HCT116 (cell line): ENCODE measurements around the gene TRDN. TPM values are rescaled to one million over a fixed set of nuclear protein-coding genes. Genes with fewer than 3 reads are reported as not detected.

ENCODE experiments used
- ATAC-seq: fragments of 200-7000 bp; cut with Tn5 transposase; 2 replicates; pipeline ENCODE4 v1.9.1; 2020; ENCODE audit warnings: mild to moderate bottlenecking, moderate library complexity
- BruUV-seq: library from RNA; stranded (reverse); fragments of 400-500 nt; replicated peaks from 2 replicates; lab custom pipeline; 2021; lab: Mats Ljungman, UMichigan
- CTCF ChIA-PET: fragments of 300-600 bp; sonication (Branson Sonifier 250); formaldehyde crosslinking; loops from one replicate; lab custom pipeline; 2021; ENCODE audit warnings: antibody characterized with exemption; lab: Charles Lee
- POLR2A ChIA-PET: fragments of 300-600, 350-600 bp; sonication (Branson Sonifier 250); formaldehyde crosslinking; loops from one replicate; lab custom pipeline; 2021; ENCODE audit warnings: antibody characterized with exemption; lab: Charles Lee
- RAD21 ChIA-PET, 2 experiments: fragments of 300-600 bp; sonication (Branson Sonifier 250); formaldehyde crosslinking; loops; one replicate each; lab custom pipeline; 2023; ENCODE audit warnings: low total read pairs in 2 of 2; ENCODE audit not compliant: uncharacterized antibody in 2 of 2, unreplicated experiment in 2 of 2, low non-redundant PET in 1 of 2; lab: Charles Lee
- DNase-seq: peaks from one replicate; pipeline ENCODE4 v3.0.0-alpha.2; 2010; ENCODE audit warnings: low read depth, low spot score
- H2AFZ ChIP-seq: fragments of 200-600 bp; shearing (Covaris generic), sonication (generic); 2 replicates; pipeline ENCODE4 v1.6.1; 2017; ENCODE audit warnings: low read depth, mixed run types, mixed read lengths, antibody characterized with exemption, low read length; ENCODE audit not compliant: poor library complexity, severe bottlenecking
- H3K27ac ChIP-seq: 2 replicates; pipeline ENCODE4 v1.5.1; 2012; ENCODE audit warnings: low read depth, low read length
- H3K27me3 ChIP-seq: fragments of 200-600 bp; sonication (generic); 2 replicates; pipeline ENCODE4 v1.6.1; 2016; ENCODE audit warnings: mixed run types, low read length, mixed read lengths; ENCODE audit not compliant: insufficient read depth
- H3K36me3 ChIP-seq, 2 experiments: fragments of 200-500 bp in 1 of 2; fragments of 200-600 bp in 1 of 2; sonication (Bioruptor generic) in 1 of 2; sonication (generic) in 1 of 2; 2 replicates each; pipeline versions ENCODE4 v1.5.1 to v1.6.1; 2014 to 2016; ENCODE audit warnings: low read length in 2 of 2, inconsistent platforms in 1 of 2, mixed read lengths in 1 of 2, mixed run types in 1 of 2; ENCODE audit not compliant: insufficient read depth in 2 of 2, control insufficient read depth in 1 of 2
- H3K4me1 ChIP-seq, 2 experiments: fragments of 200-600 bp in 1 of 2; sonication (generic) in 1 of 2; 2 replicates each; pipeline versions ENCODE4 v1.5.1 to v1.6.1; 2012 to 2017; ENCODE audit warnings: low read length in 2 of 2, inconsistent platforms in 1 of 2, mild to moderate bottlenecking in 1 of 2, mixed read lengths in 1 of 2, mixed run types in 1 of 2, moderate library complexity in 1 of 2; ENCODE audit not compliant: insufficient read depth in 2 of 2, control insufficient read depth in 1 of 2
- H3K4me2 ChIP-seq: fragments of 200-600 bp; sonication (generic); 2 replicates; pipeline ENCODE4 v1.6.1; 2017; ENCODE audit warnings: mixed run types, low read length, mixed read lengths
- H3K4me3 ChIP-seq, 2 experiments: fragments of 200-600 bp in 1 of 2; sonication (generic) in 1 of 2; replicated peaks in 1 of 2; 2 replicates each; pipeline ENCODE4 v1.5.1; 2011 to 2016; ENCODE audit warnings: low read length in 2 of 2, control low read depth in 1 of 2, low read depth in 1 of 2, mild to moderate bottlenecking in 1 of 2, mixed read lengths in 1 of 2, mixed run types in 1 of 2
- H3K79me2 ChIP-seq: fragments of 200-600 bp; sonication (generic); 2 replicates; pipeline ENCODE4 v1.6.1; 2017; ENCODE audit warnings: mild to moderate bottlenecking, mixed run types, low read length, moderate library complexity, mixed read lengths; ENCODE audit not compliant: insufficient read depth
- H3K9ac ChIP-seq: fragments of 200-600 bp; sonication (generic); 2 replicates; pipeline ENCODE4 v1.6.1; 2016; ENCODE audit warnings: low read length, mixed read lengths
- H3K9me2 ChIP-seq: fragments of 200-600 bp; sonication (generic), shearing (Covaris generic); 2 replicates; pipeline ENCODE4 v1.6.1; 2017; ENCODE audit warnings: mixed run types, mild to moderate bottlenecking, moderate library complexity; ENCODE audit not compliant: insufficient read depth
- H3K9me3 ChIP-seq, 2 experiments: fragments of 200-500 bp in 1 of 2; fragments of 200-600 bp in 1 of 2; sonication (Bioruptor generic) in 1 of 2; sonication (generic) in 1 of 2; 2 replicates each; pipeline ENCODE4 v1.6.1; 2014 to 2017; ENCODE audit warnings: low read length in 2 of 2, mixed read lengths in 2 of 2, inconsistent platforms in 1 of 2, low read depth in 1 of 2, mild to moderate bottlenecking in 1 of 2, mixed run types in 1 of 2, moderate library complexity in 1 of 2; ENCODE audit not compliant: control insufficient read depth in 1 of 2, insufficient read depth in 1 of 2
- H4K20me1 ChIP-seq: fragments of 200-600 bp; sonication (generic), shearing (Covaris generic); 2 replicates; pipeline ENCODE4 v1.6.1; 2017; ENCODE audit warnings: mixed run types, mild to moderate bottlenecking, moderate library complexity; ENCODE audit not compliant: insufficient read depth
- CBX3 ChIP-seq: IDR thresholded peaks from 2 replicates; pipeline ENCODE4 v1.6.1; 2012; ENCODE audit warnings: low read depth
- CEBPB ChIP-seq: IDR thresholded peaks from 2 replicates; pipeline ENCODE4 v1.6.1; 2012; ENCODE audit warnings: low read depth
- EGR1 ChIP-seq: IDR thresholded peaks from 2 replicates; pipeline ENCODE4 v1.6.1; 2012; ENCODE audit warnings: low read depth
- EZH2 ChIP-seq: fragments of 200-600 bp; sonication (generic); IDR thresholded peaks from 2 replicates; pipeline ENCODE4 v1.6.1; 2017; ENCODE audit warnings: antibody characterized with exemption, mixed run types
- EZH2phosphoT487 ChIP-seq: fragments of 200-600 bp; IDR thresholded peaks from 2 replicates; pipeline ENCODE4 v1.6.1; 2018; ENCODE audit warnings: antibody characterized with exemption, borderline replicate concordance
- FOSL1 ChIP-seq: IDR thresholded peaks from 2 replicates; pipeline ENCODE4 v1.6.1; 2012; ENCODE audit warnings: low read depth
- JUND ChIP-seq: IDR thresholded peaks from 2 replicates; pipeline ENCODE4 v1.6.1; 2012
- POLR2A ChIP-seq: IDR thresholded peaks from 2 replicates; pipeline ENCODE4 v1.7.0; 2011; ENCODE audit warnings: borderline replicate concordance; ENCODE audit not compliant: insufficient read depth, insufficient read length; ENCODE audit errors: extremely low read depth
- RAD21 ChIP-seq: IDR thresholded peaks from 2 replicates; pipeline ENCODE4 v1.6.1; 2012; ENCODE audit warnings: low read depth, mild to moderate bottlenecking
- TCF7L2 ChIP-seq: IDR thresholded peaks from 2 replicates; pipeline ENCODE4 v1.7.0; 2011; ENCODE audit warnings: borderline replicate concordance, inconsistent platforms; ENCODE audit not compliant: insufficient read depth, insufficient read length; ENCODE audit errors: extremely low read depth
- YY1 ChIP-seq: IDR thresholded peaks from 2 replicates; pipeline ENCODE4 v1.6.1; 2011; ENCODE audit warnings: low read length, low read depth, moderate library complexity, mild to moderate bottlenecking; ENCODE audit not compliant: insufficient replicate concordance; ENCODE audit errors: extremely low read depth
- intact Hi-C: fragments of 100-400 bp; cut with micrococcal nuclease; formaldehyde crosslinking; loops from 2 replicates; pipeline ENCODE4 v1.10.0; 2022
- total RNA-seq: library from RNA; stranded (reverse); gene quantifications from one replicate; pipeline ENCODE4 v1.2.1, GENCODE V29; 2021; ENCODE audit not compliant: unreplicated experiment
- TF ChIP-seq, protein P1 (sequence below): IDR thresholded peaks from 2 replicates; pipeline ENCODE4 v1.6.1; 2012; ENCODE audit warnings: low read depth

TRDN gene
- total RNA-seq, 1 experiment from 2014 or later: not detected

DNA sequence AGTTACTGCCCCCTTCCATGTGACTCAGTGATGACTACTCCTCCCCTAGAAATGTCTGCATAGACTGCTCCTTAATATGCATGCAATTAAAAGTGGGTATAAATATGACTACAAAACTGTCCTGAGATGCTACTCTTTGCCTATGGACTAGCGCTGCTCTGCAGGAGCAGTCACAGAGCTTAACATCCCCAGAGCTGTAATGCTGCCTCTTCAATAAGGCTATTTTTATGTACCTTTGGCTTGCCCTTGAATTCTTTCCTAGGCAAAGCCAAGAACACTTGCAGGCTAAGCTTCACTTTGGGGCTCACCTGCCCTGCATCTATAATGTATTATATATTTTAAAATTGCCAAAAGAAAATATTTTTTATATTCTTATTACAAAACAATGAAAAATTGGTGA is 341.6 kb downstream of the TRDN start:
- ChIA-PET CTCF (no interaction called here), POLR2A (no interaction called here), RAD21 (no interaction called here)
- ATAC-seq: no peak
- intact Hi-C loops: no loop called here
- no TSS peak for BruUV-seq
- H2AFZ ChIP-seq: no peak overlapping the region
- H3K9ac ChIP-seq: no peak overlapping the region
- H3K79me2 ChIP-seq: no peaks in the 10 kb centered on the region
- peaks cover 8% of the 10 kb centered on the region; the same call in 1 of the 2 replicates for H3K27me3 ChIP-seq
- TF ChIP-seq POLR2A: no peak
- no peak for TF ChIP-seq EZH2
- TF ChIP-seq YY1: no peak
- TF ChIP-seq FOSL1: no peak
- no peak for TF ChIP-seq EGR1
- TF ChIP-seq CEBPB: no peak
- TF ChIP-seq, protein P1, sequence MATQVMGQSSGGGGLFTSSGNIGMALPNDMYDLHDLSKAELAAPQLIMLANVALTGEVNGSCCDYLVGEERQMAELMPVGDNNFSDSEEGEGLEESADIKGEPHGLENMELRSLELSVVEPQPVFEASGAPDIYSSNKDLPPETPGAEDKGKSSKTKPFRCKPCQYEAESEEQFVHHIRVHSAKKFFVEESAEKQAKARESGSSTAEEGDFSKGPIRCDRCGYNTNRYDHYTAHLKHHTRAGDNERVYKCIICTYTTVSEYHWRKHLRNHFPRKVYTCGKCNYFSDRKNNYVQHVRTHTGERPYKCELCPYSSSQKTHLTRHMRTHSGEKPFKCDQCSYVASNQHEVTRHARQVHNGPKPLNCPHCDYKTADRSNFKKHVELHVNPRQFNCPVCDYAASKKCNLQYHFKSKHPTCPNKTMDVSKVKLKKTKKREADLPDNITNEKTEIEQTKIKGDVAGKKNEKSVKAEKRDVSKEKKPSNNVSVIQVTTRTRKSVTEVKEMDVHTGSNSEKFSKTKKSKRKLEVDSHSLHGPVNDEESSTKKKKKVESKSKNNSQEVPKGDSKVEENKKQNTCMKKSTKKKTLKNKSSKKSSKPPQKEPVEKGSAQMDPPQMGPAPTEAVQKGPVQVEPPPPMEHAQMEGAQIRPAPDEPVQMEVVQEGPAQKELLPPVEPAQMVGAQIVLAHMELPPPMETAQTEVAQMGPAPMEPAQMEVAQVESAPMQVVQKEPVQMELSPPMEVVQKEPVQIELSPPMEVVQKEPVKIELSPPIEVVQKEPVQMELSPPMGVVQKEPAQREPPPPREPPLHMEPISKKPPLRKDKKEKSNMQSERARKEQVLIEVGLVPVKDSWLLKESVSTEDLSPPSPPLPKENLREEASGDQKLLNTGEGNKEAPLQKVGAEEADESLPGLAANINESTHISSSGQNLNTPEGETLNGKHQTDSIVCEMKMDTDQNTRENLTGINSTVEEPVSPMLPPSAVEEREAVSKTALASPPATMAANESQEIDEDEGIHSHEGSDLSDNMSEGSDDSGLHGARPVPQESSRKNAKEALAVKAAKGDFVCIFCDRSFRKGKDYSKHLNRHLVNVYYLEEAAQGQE: no peak
- TF ChIP-seq RAD21: no peak
- TF ChIP-seq CBX3: no peak
- no peak for TF ChIP-seq EZH2phosphoT487
- TF ChIP-seq JUND: no peak
- no peak for TF ChIP-seq TCF7L2
- TF ChIP-seq, all 23 proteins: peak for 0
- no peak overlapping the region for H3K4me2 ChIP-seq
- H3K9me2 ChIP-seq: no peaks in the 10 kb centered on the region
- H3K4me3 ChIP-seq: no peak overlapping the region
- H3K36me3 ChIP-seq: no peaks in the 10 kb centered on the region
- H3K9me3 ChIP-seq: no peaks in the 10 kb centered on the region
- H3K27ac ChIP-seq: no peak overlapping the region
- H4K20me1 ChIP-seq: no peaks in the 10 kb centered on the region
- no peak for DNase-seq
- H3K4me1 ChIP-seq: no peaks in the 10 kb centered on the region
